Measurements from ENCODE around the gene NDUFA3. TPM values are rescaled to one million over a fixed set of nuclear protein-coding genes. Genes with fewer than 3 reads are reported as not detected.
A peak's percentile ranks its signal among the peaks of the same experiment; 100 is the strongest.

The NDUFA3 gene
- total and polyA plus RNA-seq, 2 of the 13 experiments (the other 11 are each of a cell fraction or from before 2014, with no cell fraction given) = 31.6 to 75.4 TPM

DNA sequence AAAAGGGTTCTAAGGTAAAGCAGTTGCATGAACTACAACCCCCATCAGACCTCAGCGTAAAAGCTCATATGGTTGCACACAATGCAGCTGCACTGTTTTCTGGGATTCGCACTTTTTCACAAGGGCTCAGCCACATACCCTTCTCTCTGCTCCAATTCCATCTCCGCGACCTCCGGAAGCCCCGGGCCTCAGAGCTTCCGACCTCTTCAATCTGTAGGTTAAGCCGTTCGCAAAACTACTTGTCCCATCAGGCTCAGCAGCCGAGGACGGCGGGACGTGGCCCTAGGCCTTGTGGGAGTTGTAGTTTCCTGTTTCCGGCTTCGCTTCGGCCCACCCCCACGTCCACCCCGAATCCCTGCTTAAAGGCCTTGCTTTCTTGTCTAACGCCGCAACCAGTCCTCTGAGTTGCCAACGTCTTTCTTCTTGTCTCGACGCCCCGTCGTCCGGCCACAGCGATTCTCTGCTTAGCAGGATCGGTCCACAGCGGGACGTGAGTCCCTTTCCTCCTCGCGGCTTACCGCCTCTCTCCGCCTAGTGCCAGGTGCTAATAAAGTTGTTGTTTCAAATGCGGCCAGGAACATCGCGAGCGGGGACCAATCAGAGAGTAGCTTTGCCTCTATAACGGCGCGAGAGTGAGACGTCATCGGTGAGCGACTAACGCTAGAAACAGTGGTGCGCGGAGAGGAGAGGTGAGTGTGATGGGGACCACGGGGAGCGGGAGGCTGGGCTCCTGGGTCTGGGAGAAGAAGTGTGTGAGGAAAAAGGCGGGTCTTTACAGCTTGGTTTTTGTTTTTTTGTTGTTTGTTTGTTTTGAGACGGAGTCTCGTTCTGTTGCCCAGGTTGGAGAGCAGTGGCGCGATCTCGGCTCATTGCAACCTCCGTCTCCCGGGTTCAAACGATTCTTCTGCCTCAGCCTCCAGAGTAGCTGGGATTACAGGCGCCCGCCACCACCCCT is 12.7 kb downstream of the NDUFA3 start, which contains the start of the genes PRPF31 and TFPT (continued):
- TF ChIP-seq, protein P1, sequence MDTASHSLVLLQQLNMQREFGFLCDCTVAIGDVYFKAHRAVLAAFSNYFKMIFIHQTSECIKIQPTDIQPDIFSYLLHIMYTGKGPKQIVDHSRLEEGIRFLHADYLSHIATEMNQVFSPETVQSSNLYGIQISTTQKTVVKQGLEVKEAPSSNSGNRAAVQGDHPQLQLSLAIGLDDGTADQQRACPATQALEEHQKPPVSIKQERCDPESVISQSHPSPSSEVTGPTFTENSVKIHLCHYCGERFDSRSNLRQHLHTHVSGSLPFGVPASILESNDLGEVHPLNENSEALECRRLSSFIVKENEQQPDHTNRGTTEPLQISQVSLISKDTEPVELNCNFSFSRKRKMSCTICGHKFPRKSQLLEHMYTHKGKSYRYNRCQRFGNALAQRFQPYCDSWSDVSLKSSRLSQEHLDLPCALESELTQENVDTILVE (CRISPR knock-in tag; IDR thresholded peaks at IDR 0.05) = peak; percentile 87
- TF ChIP-seq ZSCAN21 (CRISPR knock-in tag; IDR thresholded peaks at IDR 0.05; ENCODE audit: borderline replicate concordance) (peak; percentile 52; the same call in 1 of the 2 replicates), MLXIP (CRISPR knock-in tag; IDR thresholded peaks at IDR 0.05; ENCODE audit: borderline replicate concordance) (no peak), SYNCRIP (IDR thresholded peaks at IDR 0.05; ENCODE audit: insufficient read depth, low read depth, low read length) (no peak), SAFB2 (CRISPR knock-in tag; IDR thresholded peaks at IDR 0.05; ENCODE audit: borderline replicate concordance, low read depth) (peak; percentile 39; the same call in 1 of the 2 replicates), THAP8 (CRISPR knock-in tag; IDR thresholded peaks at IDR 0.05; ENCODE audit: borderline replicate concordance) (no peak; the same call in 1 of the 2 replicates), UBTF (CRISPR knock-in tag; IDR thresholded peaks at IDR 0.05) (peak; percentile 48; the same call in 1 of the 2 replicates), NFKB2 (CRISPR knock-in tag; IDR thresholded peaks at IDR 0.05; ENCODE audit: borderline replicate concordance) (no peak), NAIF1 (CRISPR knock-in tag; IDR thresholded peaks at IDR 0.05; ENCODE audit: borderline replicate concordance) (peak; percentile 66; the same call in 1 of the 2 replicates), ZNF275 (CRISPR knock-in tag; IDR thresholded peaks at IDR 0.05; ENCODE audit: borderline replicate concordance) (no peak; the same call in 1 of the 2 replicates), ZNF274 (CRISPR knock-in tag; IDR thresholded peaks at IDR 0.05) (peak; percentile 46; the same call in 1 of the 2 replicates), MAF1 (CRISPR knock-in tag; IDR thresholded peaks at IDR 0.05; ENCODE audit: borderline replicate concordance) (no peak), ZNF160 (CRISPR knock-in tag; IDR thresholded peaks at IDR 0.05) (no peak)
- TF ChIP-seq, protein P2, sequence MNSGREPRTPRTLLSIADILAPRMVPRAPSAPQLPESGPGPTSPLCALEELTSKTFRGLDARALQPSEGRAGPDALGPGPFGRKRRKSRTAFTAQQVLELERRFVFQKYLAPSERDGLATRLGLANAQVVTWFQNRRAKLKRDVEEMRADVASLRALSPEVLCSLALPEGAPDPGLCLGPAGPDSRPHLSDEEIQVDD (CRISPR knock-in tag; IDR thresholded peaks at IDR 0.05; ENCODE audit: borderline replicate concordance) = no peak
- TF ChIP-seq, protein P3, sequence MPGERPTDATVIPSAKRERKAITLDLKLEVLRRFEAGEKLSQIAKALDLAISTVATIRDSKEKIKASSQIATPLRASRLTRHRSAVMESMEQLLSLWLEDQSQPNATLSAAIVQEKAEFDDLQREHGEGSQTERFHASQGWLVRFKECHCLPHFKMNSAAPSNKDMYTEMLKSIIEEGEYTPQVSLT (CRISPR knock-in tag; IDR thresholded peaks at IDR 0.05; ENCODE audit: borderline replicate concordance, low read depth) = no peak
